Ecto neural progenitor cell (in vitro differentiated cells): Measurements from ENCODE around the gene PTGR3.

Experiments
- DNase-seq: peaks from one replicate; pipeline ENCODE4 v3.0.0-alpha.2; 2018; ENCODE audit warnings: low spot score

Gene PTGR3

DNA sequence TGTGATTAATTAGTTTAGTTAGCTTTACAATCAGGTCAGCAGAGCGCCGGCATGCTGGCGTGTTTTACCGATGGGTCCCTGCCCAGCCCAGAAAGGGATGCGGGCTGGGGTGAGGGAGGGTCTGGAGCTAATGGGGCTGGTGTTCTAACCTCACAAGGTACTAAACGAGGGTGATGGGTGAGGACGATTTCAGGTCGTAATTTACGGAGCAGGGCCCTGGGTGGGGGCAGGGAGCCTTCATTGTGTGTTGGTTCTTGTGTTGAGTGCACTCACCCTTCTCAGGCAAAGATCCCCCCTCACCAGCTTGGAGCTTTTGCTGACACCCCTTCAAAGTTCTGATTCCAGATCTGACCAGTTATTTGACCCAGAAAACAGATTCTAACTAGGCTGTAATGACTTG is 39.5 kb downstream of the PTGR3 start:
- no peak for DNase-seq

DNA sequence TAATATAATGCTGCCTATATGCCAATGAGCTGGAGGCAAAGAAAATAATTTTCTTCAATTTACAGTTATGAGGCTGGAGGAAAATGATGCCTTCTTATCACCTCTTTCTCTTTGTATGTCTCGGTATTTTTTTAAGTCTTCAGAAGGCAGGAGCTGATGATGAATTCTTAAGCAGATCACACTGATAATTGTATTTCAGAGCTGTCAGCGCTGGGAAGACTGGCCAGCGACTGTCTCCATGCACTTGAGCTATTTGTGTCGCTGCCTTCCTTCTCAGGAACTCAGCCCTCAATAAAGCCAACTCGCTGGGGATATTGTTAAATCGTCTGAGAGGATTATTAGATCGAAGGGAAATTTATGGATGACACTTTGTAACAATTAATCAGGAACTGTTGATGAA is 40.3 kb downstream of the PTGR3 start:
- DNase-seq, result no peak

DNA sequence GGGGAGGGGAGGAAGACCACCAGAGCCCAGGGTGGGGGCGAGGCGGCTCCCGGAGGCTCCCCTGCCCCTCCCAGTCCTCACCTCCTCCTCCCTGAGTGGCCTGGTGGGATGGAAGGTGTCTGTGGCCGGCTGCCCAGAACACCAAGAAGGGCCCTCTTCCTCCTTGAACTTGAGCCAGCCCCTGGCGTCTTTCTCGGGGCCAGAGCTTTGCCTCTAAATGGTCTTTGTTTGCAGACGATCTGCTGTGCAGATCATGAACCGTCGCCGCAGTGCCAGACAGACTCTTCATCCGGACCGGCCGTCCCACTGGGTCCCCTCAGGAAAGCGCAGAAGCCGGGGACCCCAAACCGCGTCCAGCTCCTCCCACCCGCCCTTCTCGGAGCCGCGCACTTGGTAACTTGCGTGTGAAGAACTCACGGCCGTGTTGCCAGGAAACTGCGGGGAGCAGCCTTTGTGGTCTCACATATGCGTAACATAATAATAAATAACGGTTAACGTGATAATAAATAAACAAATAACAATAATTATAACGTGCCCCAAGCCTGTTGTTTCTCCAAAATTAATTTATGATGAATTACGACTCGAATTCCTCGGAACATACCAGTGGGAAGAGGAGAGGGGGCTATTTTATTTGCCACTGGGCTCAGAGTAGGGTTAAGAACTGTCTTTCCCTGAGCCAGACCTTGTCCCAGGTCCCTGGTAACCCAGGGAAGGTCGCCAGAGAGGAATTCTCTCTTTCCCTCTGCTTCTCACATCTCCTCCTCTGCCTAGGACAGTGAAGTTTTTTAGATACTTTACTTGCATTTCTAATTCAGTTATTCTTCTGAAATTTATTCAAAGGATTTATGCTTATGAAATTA is 41.0 kb downstream of the PTGR3 start:
- no peak for DNase-seq

DNA sequence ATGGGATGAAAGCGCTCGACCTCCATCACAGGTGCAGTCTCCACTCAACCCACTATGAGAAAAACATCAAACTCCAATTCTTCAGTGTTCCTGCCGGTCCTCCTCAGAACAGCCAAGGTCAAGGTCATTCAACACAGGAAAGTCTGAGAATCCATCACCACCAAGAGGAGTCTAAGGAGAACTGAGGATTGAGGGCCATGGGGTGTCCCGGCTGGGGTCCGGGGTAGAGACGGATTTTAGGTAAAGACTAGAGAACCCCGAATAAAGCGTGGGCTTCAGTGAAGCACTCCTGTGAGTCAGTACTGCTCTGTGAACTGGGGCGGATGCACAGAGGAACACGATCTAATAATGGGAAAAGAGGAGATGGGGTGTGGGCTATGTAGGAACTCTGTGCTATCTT is 41.8 kb downstream of the PTGR3 start:
- no peak for DNase-seq

DNA sequence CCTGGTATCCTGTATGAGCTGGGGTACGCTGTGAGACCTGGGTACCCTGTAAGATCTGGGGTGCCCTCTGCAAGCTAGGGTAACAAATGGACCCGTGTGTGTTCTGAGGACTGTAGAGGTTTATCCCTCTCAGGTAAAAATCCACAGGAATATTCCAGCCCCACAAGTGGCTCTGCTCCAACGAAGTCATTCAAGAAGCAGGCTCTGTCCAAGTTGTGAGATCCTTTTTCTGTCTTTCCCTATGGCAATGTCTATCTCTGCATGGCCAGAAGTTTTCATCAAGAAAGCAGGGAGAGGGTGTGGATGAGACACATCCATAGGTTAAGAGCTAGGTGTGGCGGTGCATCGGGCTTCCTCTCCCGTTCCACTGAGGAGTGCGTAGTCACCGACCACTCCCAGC is 43.0 kb downstream of the PTGR3 start:
- DNase-seq, result no peak

DNA sequence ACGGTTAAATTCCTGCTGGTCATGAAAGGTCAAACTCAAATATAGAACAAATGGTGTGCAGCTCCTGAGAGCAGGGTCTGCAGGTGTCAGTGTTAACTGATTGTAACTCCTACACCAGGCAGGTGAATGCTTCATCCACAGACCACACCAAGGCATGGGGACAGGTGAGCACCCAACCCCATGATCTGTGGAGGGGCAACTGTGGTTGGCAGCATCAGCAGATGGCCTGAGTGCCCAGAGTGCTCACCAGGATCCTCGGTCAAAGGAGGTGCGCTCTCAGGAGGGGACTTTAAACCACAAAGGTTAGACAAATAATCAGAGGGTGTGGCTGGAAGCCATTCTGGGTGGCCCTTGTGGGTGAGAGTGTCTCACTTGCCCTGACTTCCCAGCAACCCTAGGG is 44.5 kb downstream of the PTGR3 start:
- DNase-seq, result no peak

DNA sequence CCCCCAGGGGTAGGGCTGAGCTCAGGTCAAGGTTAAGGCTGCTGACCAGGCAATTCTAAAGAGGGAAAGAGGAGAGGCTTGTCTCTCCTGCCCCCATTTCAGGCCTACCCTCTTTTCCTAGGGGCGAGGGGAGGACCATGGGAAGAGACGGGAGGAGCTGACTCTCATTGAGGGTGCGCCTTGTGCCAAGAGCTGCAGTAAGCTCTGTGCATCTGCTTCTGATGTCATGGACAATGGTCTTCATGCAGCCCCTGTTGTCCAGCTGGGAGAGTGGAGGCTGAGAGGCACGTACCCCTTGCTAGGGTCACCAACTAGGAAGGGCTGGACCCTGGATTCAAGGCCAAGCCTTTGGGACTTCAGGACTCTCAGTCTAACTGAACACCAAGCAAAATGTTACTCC is 45.2 kb downstream of the PTGR3 start:
- DNase-seq, result no peak

DNA sequence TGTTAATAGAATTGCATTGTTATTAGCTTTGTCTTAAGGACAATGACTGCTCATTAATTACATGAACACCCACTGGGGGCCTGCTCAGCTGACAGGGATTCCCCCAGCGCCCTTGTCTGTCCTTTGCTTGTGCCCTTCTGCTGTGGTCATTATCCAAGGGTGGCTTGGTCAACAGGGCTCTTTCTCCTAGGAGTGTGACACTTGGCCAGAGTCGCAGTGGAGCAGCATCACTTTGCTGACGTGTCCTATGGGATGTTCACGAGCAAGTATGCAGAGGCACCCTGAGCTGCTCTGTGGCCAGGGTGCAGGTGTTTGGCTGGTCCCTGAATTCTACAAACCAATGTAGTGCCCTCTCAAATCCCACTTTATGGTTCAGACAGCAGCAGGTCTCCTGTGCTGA is 46.0 kb downstream of the PTGR3 start:
- no peak for DNase-seq

DNA sequence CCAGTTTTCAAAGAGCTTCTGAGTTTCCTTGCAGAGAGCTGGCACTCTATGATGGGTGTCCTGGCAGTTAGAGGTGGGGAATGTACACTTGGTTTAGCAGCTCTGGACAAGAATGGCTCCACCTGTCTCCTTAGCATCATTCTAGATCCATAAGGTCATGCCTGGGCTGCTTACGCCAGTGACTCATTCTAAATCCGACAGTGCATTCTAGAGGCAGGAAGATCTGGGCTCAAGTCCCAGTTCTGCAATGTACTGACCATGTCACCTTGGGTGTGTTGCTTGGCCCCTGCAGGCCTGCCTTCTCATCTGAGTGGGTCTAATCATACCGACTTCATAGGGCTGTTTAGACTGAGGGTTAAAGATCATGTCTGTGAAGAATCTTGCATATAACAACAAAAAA is 46.5 kb downstream of the PTGR3 start:
- no peak for DNase-seq

DNA sequence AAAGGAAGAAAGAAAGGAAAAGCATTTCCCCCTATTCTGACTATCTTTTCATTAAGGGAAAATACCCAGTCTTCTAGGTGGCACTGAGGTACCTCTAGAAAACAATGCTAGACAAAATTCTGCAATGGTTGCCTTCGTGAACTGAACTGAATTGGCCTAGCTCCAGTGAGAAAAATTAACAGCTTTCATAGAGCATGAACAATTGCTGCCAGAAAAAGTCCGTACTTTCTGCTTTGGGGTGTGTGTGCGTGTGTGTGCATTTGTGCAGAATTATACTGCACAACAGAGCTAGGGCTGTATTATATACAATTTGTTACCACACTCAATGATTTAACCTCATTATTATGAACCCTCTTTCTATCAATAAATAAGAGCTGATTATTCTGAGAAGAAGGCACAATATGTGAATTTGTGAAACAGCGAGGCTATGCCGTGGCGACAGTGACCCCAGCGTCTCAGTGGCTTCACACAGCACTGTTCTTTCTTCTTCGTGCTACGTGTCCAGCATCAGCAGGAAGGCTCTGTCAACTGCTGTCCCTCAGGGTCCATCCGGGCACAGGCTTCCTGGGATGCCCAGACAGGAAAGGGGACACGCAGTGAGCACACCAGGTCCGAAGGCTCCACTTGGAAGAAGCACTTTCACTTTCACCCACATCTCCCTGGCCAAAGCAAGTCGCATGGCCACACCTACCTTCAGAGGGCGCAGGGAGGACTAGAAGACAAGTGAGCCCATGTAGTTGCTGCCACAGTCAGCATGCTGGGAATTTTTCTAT is 47.5 kb downstream of the PTGR3 start:
- DNase-seq, result no peak

DNA sequence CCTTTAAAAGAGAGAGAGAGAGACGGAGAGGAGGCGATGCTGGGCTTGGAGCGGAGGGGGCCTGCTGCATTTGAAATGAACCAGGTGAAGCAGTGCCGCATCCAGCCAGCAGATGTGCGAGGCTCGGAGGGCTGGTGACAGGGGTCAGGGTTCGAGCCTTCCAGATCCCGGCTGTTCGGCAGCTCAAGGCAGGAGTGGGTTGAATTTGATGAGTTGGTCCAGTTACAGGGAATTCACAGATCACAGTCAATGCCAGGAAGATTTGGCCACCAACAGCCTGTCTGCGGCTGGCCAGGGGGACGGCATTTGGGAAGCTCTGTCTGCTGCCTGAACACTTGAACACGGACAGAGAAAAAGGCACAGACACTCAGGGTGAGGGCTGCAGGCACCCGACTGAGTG is 48.6 kb downstream of the PTGR3 start:
- DNase-seq, result no peak

DNA sequence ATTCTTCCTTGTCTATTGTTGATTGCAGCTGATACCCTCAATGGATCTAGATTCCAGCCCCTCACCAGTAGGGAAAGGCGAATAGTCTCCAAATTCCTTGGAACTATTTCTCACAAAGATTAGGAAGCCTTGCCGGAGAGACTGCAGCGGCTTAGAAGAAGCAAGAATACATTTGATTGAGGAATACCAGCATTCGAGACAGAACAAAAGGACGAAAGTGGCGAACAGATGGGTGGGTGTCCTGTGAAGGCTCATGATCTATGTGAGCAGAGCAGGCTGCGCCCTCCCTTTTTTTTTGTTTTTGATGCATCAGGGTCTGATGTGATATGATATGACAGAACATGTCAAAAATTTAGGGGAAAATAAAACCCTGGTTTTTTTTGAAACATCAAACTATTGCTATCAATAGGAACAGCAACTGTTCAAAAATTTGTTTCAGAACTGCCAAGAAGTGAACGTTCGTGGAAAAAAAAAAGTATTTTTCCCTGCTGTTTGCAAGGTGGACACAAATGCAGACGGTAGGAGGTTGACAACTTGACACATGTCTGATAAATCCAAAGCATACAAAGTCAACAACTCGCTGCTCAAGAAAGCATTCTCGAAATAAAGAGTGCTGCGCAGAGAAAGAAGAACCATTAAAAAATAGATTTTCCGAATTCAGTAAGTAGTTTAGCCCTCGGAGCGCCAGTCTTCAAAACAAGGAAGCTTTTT is 49.1 kb downstream of the PTGR3 start:
- no peak for DNase-seq

DNA sequence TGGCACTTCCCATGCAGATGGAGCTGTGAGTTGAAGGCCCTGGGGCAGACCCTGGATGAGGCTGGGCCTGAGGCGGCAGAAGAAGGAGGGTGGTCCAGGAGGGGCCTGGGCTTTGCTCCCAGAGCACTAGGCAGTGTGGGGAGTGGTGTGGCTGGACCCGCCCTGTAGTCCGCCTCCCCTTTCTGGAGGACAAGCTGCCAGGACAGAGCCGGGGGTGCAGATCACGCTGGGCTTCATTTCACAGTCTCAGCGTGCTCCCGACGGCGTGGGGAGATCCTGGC is 49.8 kb downstream of the PTGR3 start:
- no peak for DNase-seq
